ENCODE measurements around the gene TAF1D. TPM values are rescaled to one million over a fixed set of nuclear protein-coding genes. Genes with fewer than 3 reads are reported as not detected.

Gene TAF1D
- total RNA-seq, 1 donor from 2014 or later: 151 TPM

GRCh38 chr11:93727985-93728791, 13.1 kb downstream of the TAF1D start:
- Mint-ChIP-seq H3K9me3 (no peaks in the 10 kb centered on the region), H3K4me1 (no peaks in the 10 kb centered on the region), H3K4me3 (no peak overlapping the region), H3K27me3 (ENCODE audit: low read depth) (no peaks in the 10 kb centered on the region), H3K27ac (ENCODE audit: unreplicated experiment) (no peak overlapping the region), H3K36me3 (ENCODE audit: low read depth) (peaks cover 12% of the 10 kb centered on the region)
- no peak for DNase-seq (ENCODE audit: low read depth, low spot score)
- TF ChIP-seq, protein P1, sequence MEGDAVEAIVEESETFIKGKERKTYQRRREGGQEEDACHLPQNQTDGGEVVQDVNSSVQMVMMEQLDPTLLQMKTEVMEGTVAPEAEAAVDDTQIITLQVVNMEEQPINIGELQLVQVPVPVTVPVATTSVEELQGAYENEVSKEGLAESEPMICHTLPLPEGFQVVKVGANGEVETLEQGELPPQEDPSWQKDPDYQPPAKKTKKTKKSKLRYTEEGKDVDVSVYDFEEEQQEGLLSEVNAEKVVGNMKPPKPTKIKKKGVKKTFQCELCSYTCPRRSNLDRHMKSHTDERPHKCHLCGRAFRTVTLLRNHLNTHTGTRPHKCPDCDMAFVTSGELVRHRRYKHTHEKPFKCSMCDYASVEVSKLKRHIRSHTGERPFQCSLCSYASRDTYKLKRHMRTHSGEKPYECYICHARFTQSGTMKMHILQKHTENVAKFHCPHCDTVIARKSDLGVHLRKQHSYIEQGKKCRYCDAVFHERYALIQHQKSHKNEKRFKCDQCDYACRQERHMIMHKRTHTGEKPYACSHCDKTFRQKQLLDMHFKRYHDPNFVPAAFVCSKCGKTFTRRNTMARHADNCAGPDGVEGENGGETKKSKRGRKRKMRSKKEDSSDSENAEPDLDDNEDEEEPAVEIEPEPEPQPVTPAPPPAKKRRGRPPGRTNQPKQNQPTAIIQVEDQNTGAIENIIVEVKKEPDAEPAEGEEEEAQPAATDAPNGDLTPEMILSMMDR (conservative IDR thresholded peaks at IDR 0.05): no peak

DNA sequence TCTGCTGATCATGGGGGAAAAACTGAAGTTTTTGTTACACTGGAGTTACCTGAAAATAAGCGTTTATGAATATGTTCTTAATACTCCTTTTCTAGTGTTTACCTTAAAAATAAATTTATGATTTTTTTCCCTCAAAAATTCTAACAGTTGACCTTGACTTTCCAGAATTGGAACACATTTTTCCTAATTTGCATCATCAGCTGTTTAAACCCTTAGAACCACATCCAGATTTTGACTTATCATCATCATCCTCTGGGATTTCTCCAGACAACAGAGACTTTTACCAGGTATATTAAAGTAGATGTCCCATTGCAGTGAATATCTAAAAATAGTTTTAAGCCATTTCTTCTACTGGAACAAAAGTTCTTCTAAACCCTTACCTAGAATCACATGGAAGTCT, 17.2 kb downstream of the TAF1D start:
- peaks cover 17% of the 10 kb centered on the region for H3K36me3 Mint-ChIP-seq (ENCODE audit: low read depth)
- no peaks in the 10 kb centered on the region for H3K9me3 Mint-ChIP-seq
- H3K27me3 Mint-ChIP-seq (ENCODE audit: low read depth): no peaks in the 10 kb centered on the region
- no peaks in the 10 kb centered on the region for H3K4me1 Mint-ChIP-seq
- no peak overlapping the region for H3K4me3 Mint-ChIP-seq
- H3K27ac Mint-ChIP-seq (ENCODE audit: unreplicated experiment): no peak overlapping the region
- TF ChIP-seq, protein P1 (conservative IDR thresholded peaks at IDR 0.05): no peak
- no peak for DNase-seq (ENCODE audit: low read depth, low spot score)

GRCh38 chr11:93720522-93720921, 20.8 kb downstream of the TAF1D start:
- Mint-ChIP-seq H3K4me1 (peaks cover 11% of the 10 kb centered on the region), H3K36me3 (ENCODE audit: low read depth) (peaks cover 28% of the 10 kb centered on the region)

DNA sequence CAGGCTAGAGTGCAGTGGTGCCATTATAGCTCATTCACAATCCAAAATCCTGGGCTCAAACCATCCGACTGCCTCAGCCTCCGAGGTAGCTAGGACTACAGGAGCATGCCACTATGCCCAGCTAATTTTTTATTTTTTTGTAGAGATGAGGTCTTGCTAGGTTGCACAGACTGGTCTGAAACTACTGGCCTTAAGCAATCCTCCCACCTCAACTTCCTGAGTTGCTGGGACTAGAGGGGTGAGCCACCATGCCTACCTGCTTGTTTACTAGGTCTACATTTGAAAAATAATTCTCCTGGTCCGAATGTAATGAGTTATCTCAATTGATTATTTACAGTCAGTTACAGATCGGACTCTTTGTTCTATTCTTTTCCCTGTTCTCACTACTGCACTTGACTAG, 22.0 kb downstream of the TAF1D start:
- Mint-ChIP-seq H3K27ac (ENCODE audit: unreplicated experiment) (no peak overlapping the region), H3K4me1 (peaks cover 19% of the 10 kb centered on the region), H3K27me3 (ENCODE audit: low read depth) (no peaks in the 10 kb centered on the region), H3K36me3 (ENCODE audit: low read depth) (peaks cover 36% of the 10 kb centered on the region), H3K4me3 (no peak overlapping the region), H3K9me3 (no peaks in the 10 kb centered on the region)
- TF ChIP-seq, protein P1 (conservative IDR thresholded peaks at IDR 0.05): no peak
- no peak for DNase-seq (ENCODE audit: low read depth, low spot score)

More at GRCh38 chr11:93720522-93720921, 20.8 kb downstream of the TAF1D start:
- Mint-ChIP-seq H3K27ac (ENCODE audit: unreplicated experiment) (no peak overlapping the region), H3K9me3 (no peaks in the 10 kb centered on the region), H3K27me3 (ENCODE audit: low read depth) (no peaks in the 10 kb centered on the region), H3K4me3 (no peak overlapping the region)
- TF ChIP-seq, protein P1 (conservative IDR thresholded peaks at IDR 0.05): no peak
- DNase-seq (ENCODE audit: low read depth, low spot score): no peak

DNA sequence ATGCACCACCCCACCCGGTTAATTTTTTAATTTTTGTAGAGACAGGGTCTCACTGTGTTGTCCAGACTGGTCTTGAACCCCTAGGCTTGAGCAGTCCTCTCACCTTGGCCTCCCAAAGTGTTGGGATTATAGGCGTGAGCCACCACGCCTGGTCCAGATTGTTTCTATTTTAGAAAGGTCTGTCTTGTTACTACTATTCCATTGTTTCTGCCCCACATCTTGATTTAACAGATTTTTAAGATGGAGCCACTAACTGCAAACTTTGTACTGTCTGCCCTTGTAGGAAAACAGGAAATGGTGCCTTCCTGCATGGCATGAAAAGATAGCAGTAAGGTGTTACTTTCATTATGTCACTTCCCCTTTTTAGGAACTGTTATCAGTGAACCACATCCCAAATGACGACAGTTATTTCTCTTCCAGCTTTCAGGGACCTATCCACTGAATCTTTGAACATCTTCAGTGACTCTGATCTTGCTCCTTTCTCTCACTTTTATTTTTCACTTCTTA, 23.2 kb downstream of the TAF1D start:
- Mint-ChIP-seq H3K4me1 (peaks cover 19% of the 10 kb centered on the region), H3K4me3 (no peak overlapping the region), H3K27ac (ENCODE audit: unreplicated experiment) (no peak overlapping the region), H3K36me3 (ENCODE audit: low read depth) (peaks cover 43% of the 10 kb centered on the region), H3K27me3 (ENCODE audit: low read depth) (no peaks in the 10 kb centered on the region), H3K9me3 (no peaks in the 10 kb centered on the region)
- DNase-seq (ENCODE audit: low read depth, low spot score): no peak
- TF ChIP-seq, protein P1 (conservative IDR thresholded peaks at IDR 0.05): no peak
